Renal pelvis (tissue), 4 donors: ENCODE results near the gene SH3BGRL2. TPM values are rescaled to one million over a fixed set of nuclear protein-coding genes. Genes with fewer than 3 reads are reported as not detected.
"Not testable (repeated sequence)": the region's sequence is repeated elsewhere in the genome, so short reads cannot be mapped to it uniquely, and the experiment has no call there.

Experiments used
- DNase-seq: peaks from one replicate; pipeline ENCODE4 v3.0.0-alpha.2; 2013
- polyA plus RNA-seq, 3 donors: library from polyadenylated mRNA; unstranded; fragments of 120-200 nt; gene quantifications; one replicate each; pipeline ENCODE4 v1.2.1, GENCODE V29; 2013; ENCODE audit not compliant: insufficient read length in 3 of 3

Gene SH3BGRL2
- polyA plus RNA-seq, 3 donors = 28.7 to 33.4 (median 31.0) TPM

GRCh38 chr6:79610306-79611009 is 20.7 kb upstream of the SH3BGRL2 start:
- no peak for DNase-seq

GRCh38 chr6:79612457-79612856 is 18.7 kb upstream of the SH3BGRL2 start:
- DNase-seq = no peak

- DNase-seq = no peak
These were observed 18.2 kb upstream of the SH3BGRL2 start for GRCh38 chr6:79612918-79613317.

- no peak for DNase-seq
These were observed 17.2 kb upstream of the SH3BGRL2 start for GRCh38 chr6:79613912-79614311.

- no peak for DNase-seq
These were observed 16.5 kb upstream of the SH3BGRL2 start for GRCh38 chr6:79614326-79615305.

GRCh38 chr6:79617518-79617941 is 13.6 kb upstream of the SH3BGRL2 start:
- DNase-seq = no peak

GRCh38 chr6:79618425-79618824 is 12.7 kb upstream of the SH3BGRL2 start:
- not testable (repeated sequence) for DNase-seq

- DNase-seq = no peak
These were observed 9.6 kb upstream of the SH3BGRL2 start for GRCh38 chr6:79621579-79621978.

GRCh38 chr6:79622364-79622763 is 8.8 kb upstream of the SH3BGRL2 start:
- no peak for DNase-seq

GRCh38 chr6:79623106-79623505 is 8.0 kb upstream of the SH3BGRL2 start:
- DNase-seq = no peak

GRCh38 chr6:79625746-79626145 is 5.4 kb upstream of the SH3BGRL2 start:
- no peak for DNase-seq

GRCh38 chr6:79626811-79627210 is 4.3 kb upstream of the SH3BGRL2 start:
- DNase-seq = no peak

GRCh38 chr6:79627422-79627821 is 3.7 kb upstream of the SH3BGRL2 start:
- no peak for DNase-seq

- DNase-seq = no peak
These were observed 2.5 kb upstream of the SH3BGRL2 start for GRCh38 chr6:79628466-79629288.

GRCh38 chr6:79630380-79630882 is 698 bp upstream of the SH3BGRL2 start:
- no peak for DNase-seq

- no peak for DNase-seq
These were observed 604 bp downstream of the SH3BGRL2 start for GRCh38 chr6:79631693-79632172.

GRCh38 chr6:79632580-79632979 is 1.5 kb downstream of the SH3BGRL2 start:
- no peak for DNase-seq

- DNase-seq = no peak
These were observed 3.5 kb downstream of the SH3BGRL2 start for GRCh38 chr6:79634491-79635231.

GRCh38 chr6:79635232-79635543 is 4.1 kb downstream of the SH3BGRL2 start:
- no peak for DNase-seq

- DNase-seq = no peak
These were observed 5.5 kb downstream of the SH3BGRL2 start for GRCh38 chr6:79636673-79637072.
